ENCODE data around the gene ZNF367. TPM values are rescaled to one million over a fixed set of nuclear protein-coding genes. Genes with fewer than 3 reads are reported as not detected.

The ZNF367 gene
- total and polyA plus RNA-seq, 7 donors, result 0.28 to 3.5 (median 1.4) TPM

DNA sequence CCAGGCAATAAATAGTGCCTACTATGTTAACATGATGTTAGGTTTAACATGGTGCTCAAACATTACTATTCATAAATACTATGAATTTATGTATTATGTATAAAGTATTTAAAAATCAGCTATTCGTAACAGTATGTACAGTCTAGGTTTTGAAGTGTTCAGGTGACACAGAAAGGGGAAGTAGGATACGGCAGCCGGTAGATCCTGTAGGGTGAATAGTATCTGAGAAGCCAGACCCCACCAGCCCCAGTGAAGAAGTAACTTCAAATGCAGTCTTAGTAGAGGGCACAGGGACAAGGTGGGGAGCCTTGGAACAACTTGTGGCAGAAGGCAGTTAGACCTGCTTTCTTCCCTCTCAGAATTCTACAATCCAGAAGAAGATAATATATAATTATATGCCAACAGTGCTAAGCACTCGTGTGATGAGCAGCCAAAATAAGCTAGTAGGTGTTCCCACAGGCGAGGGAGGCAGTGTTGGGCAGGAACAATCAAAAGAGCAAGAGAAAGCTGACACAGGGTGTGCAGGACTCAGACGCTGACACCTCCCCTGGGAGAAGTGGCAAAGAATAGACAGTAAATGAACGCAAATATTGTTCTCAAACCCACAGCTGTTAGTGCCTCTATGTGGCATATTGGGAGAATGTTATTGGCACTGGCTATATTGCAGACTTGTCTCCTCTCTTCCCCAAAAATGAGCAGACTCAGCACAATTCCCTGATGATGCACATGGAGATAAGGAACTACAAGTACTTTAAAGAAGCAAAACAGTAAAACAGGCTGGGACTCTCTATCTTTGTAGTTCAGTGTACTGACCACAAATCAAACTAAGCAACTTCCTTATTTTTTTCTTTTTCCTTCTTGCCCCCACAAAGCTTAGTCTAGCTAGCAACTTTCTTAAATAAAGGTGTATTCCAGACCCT, 4.6 kb downstream of the ZNF367 start:
- peak in 1 of 4 donors; percentile 23 for TF ChIP-seq POLR2AphosphoS5 (IDR thresholded peaks at IDR 0.05)
- TF ChIP-seq POLR2A (IDR thresholded peaks at IDR 0.05), result no peak
- H3K9me3 ChIP-seq, result no peaks in the 10 kb centered on the region
- no peak for DNase-seq
- H3K36me3 ChIP-seq, result no peaks in the 10 kb centered on the region
- no peaks in the 10 kb centered on the region for H3K27me3 ChIP-seq
- no peak overlapping the region for H3K4me3 ChIP-seq
- intact Hi-C loops (cut with DNase I), result no loop called here
- peaks cover 0 to 14% (median 9%) of the 10 kb centered on the region in 4 donors for H3K4me1 ChIP-seq
- WGBS, 2 donors, result 28 to 29% methylated on average over 7 of the region's 7 CpGs
- peak overlapping the region in 2 of 4 donors; percentile 44 to 54 for H3K27ac ChIP-seq

- no peak for DNase-seq
- 91 to 94% methylated on average over 8 of the region's 8 CpGs for WGBS, 2 donors
Measured at GRCh38 chr9:96412174-96412913, 5.8 kb downstream of the ZNF367 start.

GRCh38 chr9:96411129-96411838, 6.9 kb downstream of the ZNF367 start:
- no peak for DNase-seq
- H3K27me3 ChIP-seq, result no peaks in the 10 kb centered on the region
- no peaks in the 10 kb centered on the region for H3K36me3 ChIP-seq
- H3K27ac ChIP-seq, result no peak overlapping the region
- H3K9me3 ChIP-seq, result no peaks in the 10 kb centered on the region
- 87 to 94% methylated on average over 5 of the region's 5 CpGs for WGBS, 2 donors
- intact Hi-C loops (cut with DNase I), result no loop called here
- peaks cover 0 to 1% (median under 1%) of the 10 kb centered on the region in 4 donors for H3K4me1 ChIP-seq
- no peak for TF ChIP-seq POLR2AphosphoS5 (IDR thresholded peaks at IDR 0.05)
- no peak for TF ChIP-seq CTCF (IDR thresholded peaks at IDR 0.05)
- no peak for TF ChIP-seq POLR2A (IDR thresholded peaks at IDR 0.05)
- TF ChIP-seq EP300 (IDR thresholded peaks at IDR 0.05), result no peak
- H3K4me3 ChIP-seq, result no peak overlapping the region

More at GRCh38 chr9:96412174-96412913, 5.8 kb downstream of the ZNF367 start:
- no peak for TF ChIP-seq CTCF (IDR thresholded peaks at IDR 0.05)
- no peak for TF ChIP-seq POLR2A (IDR thresholded peaks at IDR 0.05)
- no peak for TF ChIP-seq EP300 (IDR thresholded peaks at IDR 0.05)
- TF ChIP-seq POLR2AphosphoS5 (IDR thresholded peaks at IDR 0.05), result no peak
- Histone ChIP-seq H3K36me3 (no peaks in the 10 kb centered on the region), H3K27me3 (no peaks in the 10 kb centered on the region), H3K4me1 (peaks cover 0 to 9% (median 6%) of the 10 kb centered on the region in 4 donors), H3K9me3 (no peaks in the 10 kb centered on the region), H3K27ac (no peak overlapping the region), H3K4me3 (no peak overlapping the region)
- intact Hi-C loops (cut with DNase I), result no loop called here

DNA sequence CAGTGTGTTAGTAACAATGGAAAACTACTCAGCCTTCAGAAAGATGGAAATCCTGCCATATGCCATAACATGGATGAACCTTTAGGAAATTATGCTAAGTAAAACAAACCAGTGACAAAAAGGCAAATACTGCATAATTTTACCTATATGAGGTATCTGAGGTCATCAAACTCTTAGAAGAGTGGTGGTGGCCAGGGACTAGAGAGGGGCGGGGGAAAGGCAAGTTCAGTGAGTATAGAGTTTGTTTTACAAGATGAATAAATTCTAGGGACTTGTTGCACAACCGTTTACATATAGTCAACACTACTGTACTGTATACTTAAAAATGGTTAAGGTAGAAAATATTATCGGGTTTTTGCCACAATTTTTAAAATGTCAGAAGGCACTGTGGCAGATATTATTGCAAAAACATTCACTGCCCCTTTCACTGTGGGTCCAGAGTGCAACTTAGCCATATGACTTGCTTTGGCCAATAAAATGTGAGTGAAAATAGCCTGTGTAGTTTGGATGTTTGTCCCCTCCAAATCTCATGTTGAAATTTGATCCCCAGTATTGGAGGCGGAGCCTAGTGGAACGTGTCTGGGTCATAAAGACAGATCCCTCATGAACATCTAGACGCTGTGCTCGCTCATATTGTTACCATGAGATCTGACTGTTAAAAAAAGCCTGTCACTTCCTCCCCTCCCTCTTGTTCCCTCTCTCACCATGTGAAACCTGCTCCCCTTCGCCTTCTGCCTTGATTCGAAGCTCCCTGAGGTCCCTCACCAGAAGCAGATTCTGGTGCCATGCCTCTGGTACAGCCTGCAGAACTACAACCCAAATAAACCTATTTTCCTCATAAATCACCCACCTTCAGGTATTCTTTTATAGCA, 9.5 kb downstream of the ZNF367 start:
- Histone ChIP-seq H3K36me3 (no peaks in the 10 kb centered on the region), H3K27ac (no peak overlapping the region), H3K4me1 (no peaks in the 10 kb centered on the region), H3K9me3 (no peaks in the 10 kb centered on the region), H3K4me3 (no peak overlapping the region), H3K27me3 (no peaks in the 10 kb centered on the region)
- no peak for DNase-seq
- WGBS, 2 donors, result 58 to 72% methylated on average over 9 of the region's 9 CpGs
- intact Hi-C loops (cut with DNase I), result no loop called here
- TF ChIP-seq POLR2A (IDR thresholded peaks at IDR 0.05), result no peak
- no peak for TF ChIP-seq CTCF (IDR thresholded peaks at IDR 0.05)
- TF ChIP-seq EP300 (IDR thresholded peaks at IDR 0.05), result no peak
- no peak for TF ChIP-seq POLR2AphosphoS5 (IDR thresholded peaks at IDR 0.05)

Measured in sigmoid colon (tissue), 7 donors.